Measurements from ENCODE around the gene DRAM2. TPM values are rescaled to one million over a fixed set of nuclear protein-coding genes. Genes with fewer than 3 reads are reported as not detected.

DRAM2 gene
- total and polyA plus RNA-seq, 8 donors: 2.6 to 420 (median 37.4) TPM

Small RNA genes within 50 kb of the gene (small RNA-seq; reads per million reads assigned to genes)
- 0 reads per million in 4 donors for gene AL355816.1

Other genes starting within 250 kb of the DRAM2 start
- gene LRIF1, start 176.2 kb downstream of the DRAM2 start, total RNA-seq: 10 to 100 TPM in 1 of 5 donors, 1 to 10 TPM in 4; 2.0 to 22.8 (median 5.5) TPM
- 1 to 10 TPM; 5.3 to 6.9 (median 5.9) TPM for gene LRIF1, start 176.2 kb downstream of the DRAM2 start, polyA plus RNA-seq
- gene CEPT1, start 130 bp upstream of the DRAM2 start, total RNA-seq: 10 to 100 TPM in 3 of 5 donors, 1 to 10 TPM in 2; 4.6 to 71.4 (median 22.8) TPM
- 10 to 100 TPM in 2 of 3 donors, 1 to 10 TPM in 1; 6.1 to 16.2 (median 10.8) TPM for gene CEPT1, start 130 bp upstream of the DRAM2 start, polyA plus RNA-seq
- 100 to 1,000 TPM in 1 of 5 donors, 10 to 100 TPM in 4; 24.6 to 121 (median 36.0) TPM for gene DENND2D, start 60.6 kb upstream of the DRAM2 start, total RNA-seq
- gene DENND2D, start 60.6 kb upstream of the DRAM2 start, polyA plus RNA-seq: 10 to 100 TPM; 35.4 to 48.5 (median 42.9) TPM
- gene CHI3L2, start 87.6 kb upstream of the DRAM2 start, total RNA-seq: 10 to 100 TPM in 1 of 5 donors, 1 to 10 TPM in 1, not detected in 3; 2.8 to 28.1 TPM
- gene CHI3L2, start 87.6 kb upstream of the DRAM2 start, polyA plus RNA-seq: 1 to 10 TPM; 1.4 to 5.7 (median 2.3) TPM
- gene CHIA, start 150.8 kb upstream of the DRAM2 start, total RNA-seq: 10 to 100 TPM in 1 of 5 donors, 1 to 10 TPM in 3, not detected in 1; 3.9 to 23.2 (median 8.4) TPM
- 100 to 1,000 TPM in 2 of 3 donors, 10 to 100 TPM in 1; 69.0 to 604 (median 288) TPM for gene CHIA, start 150.8 kb upstream of the DRAM2 start, polyA plus RNA-seq